A673 (cell line): Measurements from ENCODE around the gene PTGER4.

Experiments used
- CTCF ChIP-seq: fragments of 300-800, 200-600 bp; sonication (generic); conservative IDR thresholded peaks from 2 replicates; pipeline ENCODE4 v1.5.1; 2017; ENCODE audit warnings: low read depth, mild to moderate bottlenecking, antibody characterized with exemption, low read length, moderate library complexity, mixed read lengths
- EZH2 ChIP-seq: fragments of 200-600 bp; sonication (generic); IDR thresholded peaks from 2 replicates; pipeline ENCODE4 v1.6.1; 2017; ENCODE audit warnings: borderline replicate concordance, low read depth, mild to moderate bottlenecking, mixed read lengths, antibody characterized with exemption, low read length; ENCODE audit not compliant: poor library complexity, severe bottlenecking

DNA sequence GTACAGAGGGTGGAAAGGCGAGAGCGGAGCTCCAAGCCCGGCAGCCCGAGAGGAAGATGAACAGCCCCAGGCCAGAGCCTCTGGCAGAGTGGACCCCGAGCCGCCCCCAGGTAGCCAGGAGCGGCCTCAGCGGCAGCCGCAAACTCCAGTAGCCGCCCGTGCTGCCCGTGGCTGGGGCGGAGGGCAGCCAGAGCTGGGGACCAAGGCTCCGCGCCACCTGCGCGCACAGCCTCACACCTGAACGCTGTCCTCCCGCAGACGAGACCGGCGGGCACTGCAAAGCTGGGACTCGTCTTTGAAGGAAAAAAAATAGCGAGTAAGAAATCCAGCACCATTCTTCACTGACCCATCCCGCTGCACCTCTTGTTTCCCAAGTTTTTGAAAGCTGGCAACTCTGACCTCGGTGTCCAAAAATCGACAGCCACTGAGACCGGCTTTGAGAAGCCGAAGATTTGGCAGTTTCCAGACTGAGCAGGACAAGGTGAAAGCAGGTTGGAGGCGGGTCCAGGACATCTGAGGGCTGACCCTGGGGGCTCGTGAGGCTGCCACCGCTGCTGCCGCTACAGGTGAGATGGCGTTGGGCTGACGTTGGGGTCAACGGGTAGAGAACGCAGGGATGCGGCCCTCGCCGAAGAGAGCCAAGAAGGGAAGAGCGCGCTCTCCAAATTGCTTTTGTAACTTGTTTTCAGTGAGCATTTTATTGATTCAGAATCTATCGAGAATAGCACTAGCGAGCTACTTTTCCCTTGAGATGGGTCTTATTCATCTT lies at the start of gene PTGER4:
- TF ChIP-seq EZH2 (no peak), CTCF (no peak)
